ENCODE data around the gene OTX1. TPM values are rescaled to one million over a fixed set of nuclear protein-coding genes. Genes with fewer than 3 reads are reported as not detected.

Gene OTX1
- total and polyA plus RNA-seq, 2 of the 4 experiments (the other 2 are of a cell fraction): 0.03 TPM; not detected in 1

DNA sequence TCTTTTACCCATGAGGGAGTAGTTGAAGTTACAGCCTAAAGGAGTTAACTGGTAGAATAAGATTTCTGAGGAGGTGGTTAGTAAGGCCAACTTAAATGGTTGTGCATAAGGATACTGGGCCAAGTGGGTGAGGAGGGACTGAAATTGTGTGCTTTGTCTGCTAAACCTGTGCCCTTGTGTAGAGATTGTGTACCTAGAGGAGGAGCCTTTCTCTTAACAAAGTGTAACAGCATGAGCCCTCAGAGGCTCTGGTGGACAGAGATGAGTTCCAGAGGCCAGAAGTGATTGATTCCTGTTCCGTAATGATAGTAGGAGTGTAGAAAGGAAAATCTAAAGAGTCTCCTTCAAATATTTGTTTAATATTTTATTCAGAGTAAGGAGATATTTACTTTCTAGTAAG, 42.9 kb downstream of the OTX1 start:
- no peaks in the 10 kb centered on the region for H3K9me1 ChIP-seq (ENCODE audit: insufficient read depth, low read length)
- 0 out of 2 replicates have a peak, but pooled peaks cover 1% of the 10 kb centered on the region for H3K27me3 ChIP-seq (ENCODE audit: control insufficient read depth, insufficient read depth, low read length)
- TF ChIP-seq CHD1 (IDR thresholded peaks at IDR 0.05; ENCODE audit: low read depth, low read length): no peak
- no peak for TF ChIP-seq MXI1 (IDR thresholded peaks at IDR 0.05; ENCODE audit: borderline replicate concordance, low read depth, low read length)
- TF ChIP-seq FOS (IDR thresholded peaks at IDR 0.05; ENCODE audit: low read depth, low read length): no peak
- no peak for TF ChIP-seq MAFK (IDR thresholded peaks at IDR 0.05; ENCODE audit: low read depth, low read length)
- TF ChIP-seq, protein P1, sequence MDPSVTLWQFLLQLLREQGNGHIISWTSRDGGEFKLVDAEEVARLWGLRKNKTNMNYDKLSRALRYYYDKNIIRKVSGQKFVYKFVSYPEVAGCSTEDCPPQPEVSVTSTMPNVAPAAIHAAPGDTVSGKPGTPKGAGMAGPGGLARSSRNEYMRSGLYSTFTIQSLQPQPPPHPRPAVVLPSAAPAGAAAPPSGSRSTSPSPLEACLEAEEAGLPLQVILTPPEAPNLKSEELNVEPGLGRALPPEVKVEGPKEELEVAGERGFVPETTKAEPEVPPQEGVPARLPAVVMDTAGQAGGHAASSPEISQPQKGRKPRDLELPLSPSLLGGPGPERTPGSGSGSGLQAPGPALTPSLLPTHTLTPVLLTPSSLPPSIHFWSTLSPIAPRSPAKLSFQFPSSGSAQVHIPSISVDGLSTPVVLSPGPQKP (IDR thresholded peaks at IDR 0.05; ENCODE audit: borderline replicate concordance, low read depth, low read length): no peak
- H2BK5ac ChIP-seq (ENCODE audit: low read depth, low read length, poor library complexity, severe bottlenecking): no peak overlapping the region
- no peak overlapping the region for H3K9ac ChIP-seq (ENCODE audit: low read depth, low read length)
- no peak for DNase-seq
- no CpG with 5 or more reads among the region's 1 CpG for WGBS, 2 experiments (ENCODE audit: extremely low coverage in 2 of 2, insufficient read length in 1 of 2)
- in situ Hi-C loops (cut with MboI; ENCODE audit: low sequenced_read_pairs): no loop called here
- no peak overlapping the region for H2BK120ac ChIP-seq (ENCODE audit: low read depth, low read length)
- no peak overlapping the region for H3K56ac ChIP-seq (ENCODE audit: extremely low read depth, insufficient read depth, low read length)
- POLR2A ChIA-PET (ENCODE audit: unreplicated experiment): no interaction called here
- H3K4me1 ChIP-seq (ENCODE audit: control insufficient read depth, insufficient read depth, low read length): no peaks in the 10 kb centered on the region
- CTCF ChIA-PET: interaction anchor here (1.0 kb wide), 1 partner anchor 12 kb away, joined by 3 read pairs; no protein-coding TSS in a partner anchor
- H2AFZ ChIP-seq (replicated peaks; ENCODE audit: low read length, poor library complexity): no peak overlapping the region
- H4K20me1 ChIP-seq (ENCODE audit: insufficient read depth, low read length): no peaks in the 10 kb centered on the region
- H4K8ac ChIP-seq (ENCODE audit: low read depth in 2 of 2, low read length in 2 of 2): no peak overlapping the region
- no peak overlapping the region for H4K5ac ChIP-seq (ENCODE audit: low read depth, low read length)
- no peak overlapping the region for H3K14ac ChIP-seq (replicated peaks; ENCODE audit: low read depth, low read length)
- H2BK20ac ChIP-seq (ENCODE audit: low read depth, low read length): no peak overlapping the region
- ATAC-seq (ENCODE audit: low read depth): no peak
- H3K4me3 ChIP-seq (ENCODE audit: insufficient read depth, low read depth, low read length): no peak overlapping the region
- H3K18ac ChIP-seq (ENCODE audit: low read depth, low read length): no peak overlapping the region
- H3K79me1 ChIP-seq (ENCODE audit: low read depth in 1 of 2, low read length in 2 of 2): no peaks in the 10 kb centered on the region
- no peaks in the 10 kb centered on the region for H3K9me3 ChIP-seq (ENCODE audit: control insufficient read depth, insufficient read depth, low read length)
- no peak overlapping the region for H2AK5ac ChIP-seq (ENCODE audit: low read depth, low read length)
- no peaks in the 10 kb centered on the region for H3K36me3 ChIP-seq (ENCODE audit: control insufficient read depth, insufficient read depth, low read length)
- no peak overlapping the region for H3K4me2 ChIP-seq (ENCODE audit: low read depth, low read length)
- no TSS peak for BruUV-seq (replicated peaks)
- H3K23ac ChIP-seq (ENCODE audit: low read depth, low read length): no peak overlapping the region
- dilution Hi-C loops (cut with HindIII; ENCODE audit: low sequenced_read_pairs, unreplicated experiment): no loop called here
- H3K27ac ChIP-seq (ENCODE audit: insufficient read depth, low read length): no peak overlapping the region
- H4K91ac ChIP-seq (ENCODE audit: insufficient read depth, low read depth, low read length): no peak overlapping the region
- H3K4ac ChIP-seq (ENCODE audit: low read depth, low read length): no peak overlapping the region
- H2AK9ac ChIP-seq (replicated peaks; ENCODE audit: low read depth, low read length, poor library complexity): no peak overlapping the region
- H2BK15ac ChIP-seq (ENCODE audit: low read depth, low read length): no peak overlapping the region
- intact Hi-C loops (cut with micrococcal nuclease): no loop called here

Measured in IMR-90 (cell line).